ENCODE results near the gene FSIP2. TPM values are rescaled to one million over a fixed set of nuclear protein-coding genes. Genes with fewer than 3 reads are reported as not detected.

Gene FSIP2
- total and polyA plus RNA-seq, 12 donors = 0.01 to 2.4 (median 0.27) TPM; not detected in 1

DNA sequence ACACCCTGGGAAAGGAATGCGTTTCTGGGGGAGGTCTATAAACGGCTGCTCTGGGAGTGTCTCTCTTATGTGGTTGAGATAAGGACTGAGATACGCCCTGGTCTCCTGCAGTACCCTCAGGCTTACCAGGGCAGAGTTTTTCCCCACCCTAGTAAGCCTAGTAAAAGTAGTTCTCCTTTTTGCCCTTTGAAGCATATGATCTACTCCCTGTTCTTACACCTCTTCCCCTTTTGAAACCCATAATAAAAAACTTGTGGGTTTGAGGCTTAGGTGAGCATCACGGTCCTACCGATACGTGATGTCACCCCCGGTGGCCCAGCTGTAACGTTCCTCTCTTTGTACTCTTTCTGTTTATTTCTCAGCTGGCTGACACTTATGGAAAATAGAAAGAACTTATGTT, 97.4 kb downstream of the FSIP2 start:
- intact Hi-C loops (cut with DNase I) = no loop called here
- H3K4me3 ChIP-seq = no peak overlapping the region
- no peak for DNase-seq
- ATAC-seq = no peak
- no peaks in the 10 kb centered on the region for H3K36me3 ChIP-seq
- H3K27me3 ChIP-seq = no peaks in the 10 kb centered on the region
- peaks cover 0 to 60% (median 23%) of the 10 kb centered on the region in 11 donors for H3K9me3 ChIP-seq
- TF ChIP-seq CTCF (IDR thresholded peaks at IDR 0.05) = no peak
- H3K27ac ChIP-seq = no peak overlapping the region
- WGBS, 2 donors = 88 to 91% methylated on average over 8 of the region's 8 CpGs
- H3K4me1 ChIP-seq = no peaks in the 10 kb centered on the region

- ATAC-seq (no peak), DNase-seq (no peak)
- intact Hi-C loops (cut with DNase I) = no loop called here
- no peak overlapping the region for H3K4me3 ChIP-seq
- peaks cover 0 to 25% (median 0%) of the 10 kb centered on the region in 11 donors for H3K9me3 ChIP-seq
- no peak for TF ChIP-seq CTCF (IDR thresholded peaks at IDR 0.05)
- no peaks in the 10 kb centered on the region for H3K4me1 ChIP-seq
- H3K27ac ChIP-seq = no peak overlapping the region
- H3K27me3 ChIP-seq = no peaks in the 10 kb centered on the region
- no peaks in the 10 kb centered on the region for H3K36me3 ChIP-seq
- WGBS, 2 donors = 88 to 94% methylated on average over 4 of the region's 4 CpGs
Observed at GRCh38 chr2:185854885-185855284, 116.3 kb downstream of the FSIP2 start.

- Histone ChIP-seq H3K36me3 (no peaks in the 10 kb centered on the region), H3K4me1 (no peaks in the 10 kb centered on the region), H3K27me3 (no peaks in the 10 kb centered on the region), H3K27ac (no peak overlapping the region), H3K4me3 (no peak overlapping the region), H3K9me3 (peaks cover 0 to 22% (median 0%) of the 10 kb centered on the region in 11 donors)
- TF ChIP-seq CTCF (IDR thresholded peaks at IDR 0.05) = no peak
- no peak for ATAC-seq
- intact Hi-C loops (cut with DNase I) = no loop called here
- DNase-seq = no peak
Observed at GRCh38 chr2:185857691-185858090, 119.1 kb downstream of the FSIP2 start.

- no peak for DNase-seq
- Histone ChIP-seq H3K27ac (no peak overlapping the region), H3K9me3 (peaks cover 0 to 20% (median 0%) of the 10 kb centered on the region in 11 donors), H3K27me3 (no peaks in the 10 kb centered on the region), H3K36me3 (no peaks in the 10 kb centered on the region), H3K4me3 (no peak overlapping the region), H3K4me1 (no peaks in the 10 kb centered on the region)
- no peak for ATAC-seq
- intact Hi-C loops (cut with DNase I) = no loop called here
- no peak for TF ChIP-seq CTCF (IDR thresholded peaks at IDR 0.05)
Observed at GRCh38 chr2:185859506-185859905, 120.9 kb downstream of the FSIP2 start.

DNA sequence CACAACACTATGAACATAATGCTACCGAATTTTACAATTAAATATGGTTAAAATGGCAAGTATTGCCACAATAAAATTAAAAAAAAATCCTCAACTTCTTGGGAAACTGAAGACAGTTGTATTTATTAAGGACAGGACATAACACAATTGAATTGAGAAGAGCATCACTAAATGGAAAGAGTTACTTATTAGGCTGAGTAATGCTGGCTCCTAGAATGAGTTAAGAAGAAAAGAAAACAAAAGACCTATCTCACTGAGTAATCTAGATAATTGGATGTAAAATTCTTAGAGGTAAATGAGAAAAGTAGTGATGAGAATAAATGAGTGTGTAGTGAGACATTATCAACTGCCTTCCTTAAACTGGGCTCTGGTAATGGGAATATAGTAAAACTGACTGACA, 121.7 kb downstream of the FSIP2 start:
- intact Hi-C loops (cut with DNase I) = no loop called here
- Histone ChIP-seq H3K9me3 (peaks cover 0 to 12% (median 0%) of the 10 kb centered on the region in 11 donors), H3K27me3 (no peaks in the 10 kb centered on the region), H3K4me1 (no peaks in the 10 kb centered on the region), H3K27ac (no peak overlapping the region), H3K4me3 (no peak overlapping the region), H3K36me3 (no peaks in the 10 kb centered on the region)
- WGBS, 2 donors = 75 to 79% methylated on average over 1 of the region's 1 CpG
- TF ChIP-seq CTCF (IDR thresholded peaks at IDR 0.05) = no peak
- ATAC-seq = no peak
- DNase-seq = no peak

Measured in heart right ventricle (tissue), 16 donors.